Suppressor macrophage (primary cell): ENCODE data around the gene EPB41L2.
"Not testable (repeated sequence)": the region's sequence is repeated elsewhere in the genome, so short reads cannot be mapped to it uniquely, and the experiment has no call there.

Experiments used
- DNase-seq, 4 experiments: peaks; one replicate each; pipeline ENCODE4 v3.0.0-alpha.2; 2020 to 2022

Gene EPB41L2

GRCh38 chr6:131001945-131002660 is 60.9 kb downstream of the EPB41L2 start:
- DNase-seq, result no peak

GRCh38 chr6:131001111-131001736 is 61.8 kb downstream of the EPB41L2 start:
- no peak for DNase-seq

GRCh38 chr6:131000544-131000943 is 62.5 kb downstream of the EPB41L2 start:
- DNase-seq, result no peak

GRCh38 chr6:130997061-130997753 is 65.8 kb downstream of the EPB41L2 start:
- DNase-seq, result no peak

- no peak for DNase-seq
Observed at GRCh38 chr6:130996635-130997034, 66.4 kb downstream of the EPB41L2 start.

- no peak for DNase-seq
Observed at GRCh38 chr6:130995783-130996447, 67.1 kb downstream of the EPB41L2 start.

GRCh38 chr6:130994319-130995097 is 68.5 kb downstream of the EPB41L2 start:
- DNase-seq, result no peak

GRCh38 chr6:130993292-130993765 is 69.7 kb downstream of the EPB41L2 start:
- no peak for DNase-seq

GRCh38 chr6:130991422-130992137 is 71.5 kb downstream of the EPB41L2 start:
- DNase-seq, result no peak

- not testable (repeated sequence) for DNase-seq
Observed at GRCh38 chr6:130987539-130987938, 75.5 kb downstream of the EPB41L2 start.

- no peak for DNase-seq
Observed at GRCh38 chr6:130985115-130985514, 77.9 kb downstream of the EPB41L2 start.

- DNase-seq, result no peak
Observed at GRCh38 chr6:130982941-130983456, 80.0 kb downstream of the EPB41L2 start.

- no peak for DNase-seq
Observed at GRCh38 chr6:130982135-130982534, 80.9 kb downstream of the EPB41L2 start.

- DNase-seq, result no peak
Observed at GRCh38 chr6:130981409-130981808, 81.6 kb downstream of the EPB41L2 start.

GRCh38 chr6:130980310-130981032 is 82.6 kb downstream of the EPB41L2 start:
- DNase-seq, result peak in 3 of 4 experiments; percentile 6 to 57 (median 37)

- DNase-seq, result no peak
Observed at GRCh38 chr6:130978660-130979396, 84.2 kb downstream of the EPB41L2 start.

GRCh38 chr6:130978180-130978579 is 84.9 kb downstream of the EPB41L2 start:
- no peak for DNase-seq

- DNase-seq, result no peak
Observed at GRCh38 chr6:130975325-130975724, 87.7 kb downstream of the EPB41L2 start.

GRCh38 chr6:130973521-130974277 is 89.3 kb downstream of the EPB41L2 start:
- DNase-seq, result no peak
